Measurements from ENCODE around the gene EPHB1. TPM values are rescaled to one million over a fixed set of nuclear protein-coding genes. Genes with fewer than 3 reads are reported as not detected.

Gene EPHB1
- polyA plus RNA-seq, 1 experiment: 0.11 TPM

- Histone ChIP-seq H3K27ac (ENCODE audit: low read depth, low read length) (no peak overlapping the region), H3K27me3 (ENCODE audit: control insufficient read depth, insufficient read depth, low read length) (no peaks in the 10 kb centered on the region), H3K9me3 (ENCODE audit: control insufficient read depth, insufficient read depth, low read length) (no peaks in the 10 kb centered on the region), H3K4me3 (ENCODE audit: low read depth, low read length) (no peak overlapping the region)
- DNase-seq (ENCODE audit: low read depth, low spot score): no peak
- TF ChIP-seq, protein P1, sequence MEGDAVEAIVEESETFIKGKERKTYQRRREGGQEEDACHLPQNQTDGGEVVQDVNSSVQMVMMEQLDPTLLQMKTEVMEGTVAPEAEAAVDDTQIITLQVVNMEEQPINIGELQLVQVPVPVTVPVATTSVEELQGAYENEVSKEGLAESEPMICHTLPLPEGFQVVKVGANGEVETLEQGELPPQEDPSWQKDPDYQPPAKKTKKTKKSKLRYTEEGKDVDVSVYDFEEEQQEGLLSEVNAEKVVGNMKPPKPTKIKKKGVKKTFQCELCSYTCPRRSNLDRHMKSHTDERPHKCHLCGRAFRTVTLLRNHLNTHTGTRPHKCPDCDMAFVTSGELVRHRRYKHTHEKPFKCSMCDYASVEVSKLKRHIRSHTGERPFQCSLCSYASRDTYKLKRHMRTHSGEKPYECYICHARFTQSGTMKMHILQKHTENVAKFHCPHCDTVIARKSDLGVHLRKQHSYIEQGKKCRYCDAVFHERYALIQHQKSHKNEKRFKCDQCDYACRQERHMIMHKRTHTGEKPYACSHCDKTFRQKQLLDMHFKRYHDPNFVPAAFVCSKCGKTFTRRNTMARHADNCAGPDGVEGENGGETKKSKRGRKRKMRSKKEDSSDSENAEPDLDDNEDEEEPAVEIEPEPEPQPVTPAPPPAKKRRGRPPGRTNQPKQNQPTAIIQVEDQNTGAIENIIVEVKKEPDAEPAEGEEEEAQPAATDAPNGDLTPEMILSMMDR (IDR thresholded peaks at IDR 0.05; ENCODE audit: low read depth, low read length): no peak
- ChIA-PET CTCF (no interaction called here), POLR2A (no interaction called here)
These were observed 88.8 kb downstream of the EPHB1 start for GRCh38 chr3:134883697-134884385.

DNA sequence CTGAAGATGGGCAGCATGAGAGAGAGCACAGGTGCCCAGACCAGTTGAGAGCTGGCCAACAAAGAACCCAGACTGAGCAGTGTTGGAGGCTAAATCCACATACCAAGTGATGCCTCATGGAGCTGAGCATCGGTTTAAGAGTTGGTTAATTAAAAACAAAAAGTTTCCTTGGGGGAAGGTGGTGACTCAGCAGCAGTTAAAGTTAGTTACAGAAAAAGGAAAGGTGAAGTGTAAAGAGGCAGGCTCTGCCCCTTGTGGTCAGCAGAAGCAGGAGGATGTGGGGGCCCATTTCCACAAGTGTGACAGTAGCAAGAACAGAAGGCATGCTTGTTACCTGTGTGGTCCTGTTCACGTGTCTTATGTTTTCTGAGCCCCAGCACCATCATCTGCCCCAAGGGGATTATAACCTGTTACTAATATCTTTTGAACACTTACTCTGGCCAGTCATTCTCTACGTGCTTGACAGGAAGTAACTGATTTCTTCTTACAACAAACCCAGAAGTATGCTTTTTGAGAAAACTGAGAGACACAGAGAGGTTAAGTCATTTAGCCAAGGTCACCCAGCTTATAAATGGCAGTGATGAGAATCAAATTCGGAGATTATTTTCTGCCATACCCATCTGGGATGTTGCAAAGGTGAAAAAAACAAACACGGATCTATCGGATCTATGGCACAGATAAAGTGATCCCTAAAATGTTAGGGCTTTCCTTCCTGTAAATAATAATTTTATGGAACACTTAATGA lies 91.0 kb downstream of the EPHB1 start:
- no peak overlapping the region for H3K27ac ChIP-seq (ENCODE audit: low read depth, low read length)
- DNase-seq (ENCODE audit: low read depth, low spot score): no peak
- POLR2A ChIA-PET: no interaction called here
- no peak overlapping the region for H3K4me3 ChIP-seq (ENCODE audit: low read depth, low read length)
- H3K9me3 ChIP-seq (ENCODE audit: control insufficient read depth, insufficient read depth, low read length): no peaks in the 10 kb centered on the region
- CTCF ChIA-PET: no interaction called here
- TF ChIP-seq, protein P1 (IDR thresholded peaks at IDR 0.05; ENCODE audit: low read depth, low read length): no peak
- H3K27me3 ChIP-seq (ENCODE audit: control insufficient read depth, insufficient read depth, low read length): no peaks in the 10 kb centered on the region

DNA sequence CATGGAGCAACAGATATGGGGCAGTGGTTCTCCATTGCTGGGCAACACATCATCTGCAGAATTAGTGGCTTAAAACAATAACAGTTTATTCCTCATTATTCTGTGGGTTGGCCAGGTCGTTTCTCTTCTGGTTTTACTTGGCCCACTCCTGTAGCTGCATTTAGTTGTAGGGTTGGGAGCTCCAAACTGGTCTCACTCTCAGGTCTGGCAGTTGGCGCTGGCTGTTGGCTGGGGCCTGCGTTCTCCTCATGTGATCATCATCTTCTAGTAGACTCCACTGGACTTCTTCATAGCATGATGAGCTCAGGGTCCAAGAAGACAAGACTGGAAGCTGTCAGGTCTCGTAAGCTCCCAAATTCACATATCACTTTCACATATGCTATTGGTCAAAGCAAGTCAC lies 91.9 kb downstream of the EPHB1 start:
- POLR2A ChIA-PET: no interaction called here
- CTCF ChIA-PET: no interaction called here

DNA sequence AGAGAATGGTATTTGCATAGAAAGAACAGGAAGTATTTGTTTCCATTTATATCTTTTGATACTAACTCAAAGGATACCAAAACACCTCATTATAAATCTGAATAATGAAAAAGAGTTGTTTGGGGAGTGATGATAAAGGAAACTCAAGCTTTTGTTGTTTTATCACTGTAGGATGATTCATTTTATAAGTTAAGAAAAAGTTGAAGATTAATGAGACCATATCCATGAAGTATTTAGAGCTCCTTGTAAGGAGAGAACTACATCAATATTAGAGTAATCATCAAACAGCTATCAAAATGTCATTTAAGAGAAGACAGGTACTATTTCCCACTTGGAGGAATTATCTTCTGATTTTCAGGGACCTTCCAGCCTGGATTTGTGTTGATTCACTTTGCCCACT lies 92.5 kb downstream of the EPHB1 start:
- no peaks in the 10 kb centered on the region for H3K9me3 ChIP-seq (ENCODE audit: control insufficient read depth, insufficient read depth, low read length)
- ChIA-PET POLR2A (no interaction called here), CTCF (no interaction called here)

More for the DNA sequence above, 91.9 kb downstream of the EPHB1 start:
- DNase-seq (ENCODE audit: low read depth, low spot score): no peak
- no peaks in the 10 kb centered on the region for H3K9me3 ChIP-seq (ENCODE audit: control insufficient read depth, insufficient read depth, low read length)
- no peaks in the 10 kb centered on the region for H3K27me3 ChIP-seq (ENCODE audit: control insufficient read depth, insufficient read depth, low read length)
- H3K27ac ChIP-seq (ENCODE audit: low read depth, low read length): no peak overlapping the region
- H3K4me3 ChIP-seq (ENCODE audit: low read depth, low read length): no peak overlapping the region
- TF ChIP-seq, protein P1 (IDR thresholded peaks at IDR 0.05; ENCODE audit: low read depth, low read length): no peak

DNA sequence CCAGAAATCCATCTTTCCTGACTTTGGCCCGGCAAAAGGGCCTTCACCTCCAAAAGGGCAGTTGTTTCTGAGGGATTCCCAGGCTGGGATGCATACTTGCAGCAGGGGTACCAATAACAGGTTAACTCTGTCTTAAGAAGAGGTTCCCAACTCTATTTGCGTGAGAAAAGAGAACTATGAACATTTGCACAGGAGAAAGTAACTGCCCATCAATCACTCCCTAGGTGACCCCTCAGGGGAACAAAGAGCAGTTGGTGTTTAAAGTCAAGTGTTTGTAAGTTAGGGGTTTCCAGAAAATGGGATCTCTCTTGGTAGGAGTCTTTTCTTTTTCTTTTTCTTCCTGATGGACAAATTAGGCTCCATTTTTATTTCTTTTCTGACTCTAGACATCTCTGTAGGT lies 97.3 kb downstream of the EPHB1 start:
- DNase-seq (ENCODE audit: low read depth, low spot score): no peak
- ChIA-PET POLR2A (no interaction called here), CTCF (no interaction called here)

More for the DNA sequence above, 92.5 kb downstream of the EPHB1 start:
- Histone ChIP-seq H3K27me3 (ENCODE audit: control insufficient read depth, insufficient read depth, low read length) (no peaks in the 10 kb centered on the region), H3K4me3 (ENCODE audit: low read depth, low read length) (no peak overlapping the region), H3K27ac (ENCODE audit: low read depth, low read length) (no peak overlapping the region)
- TF ChIP-seq, protein P1 (IDR thresholded peaks at IDR 0.05; ENCODE audit: low read depth, low read length): no peak
- DNase-seq (ENCODE audit: low read depth, low spot score): no peak

More for the DNA sequence above, 97.3 kb downstream of the EPHB1 start:
- TF ChIP-seq, protein P1 (IDR thresholded peaks at IDR 0.05; ENCODE audit: low read depth, low read length): no peak
- Histone ChIP-seq H3K9me3 (ENCODE audit: control insufficient read depth, insufficient read depth, low read length) (no peaks in the 10 kb centered on the region), H3K27me3 (ENCODE audit: control insufficient read depth, insufficient read depth, low read length) (no peaks in the 10 kb centered on the region), H3K27ac (ENCODE audit: low read depth, low read length) (no peak overlapping the region), H3K4me3 (ENCODE audit: low read depth, low read length) (no peak overlapping the region)
